ENCODE measurements around the gene TSPEAR. TPM values are rescaled to one million over a fixed set of nuclear protein-coding genes. Genes with fewer than 3 reads are reported as not detected.

The TSPEAR gene
- total RNA-seq, 2 donors from 2014 or later = 1.5 to 6.0 TPM

GRCh38 chr21:44499211-44499560, 212.2 kb downstream of the TSPEAR start:
- Histone ChIP-seq H3K9ac (ENCODE audit: extremely low read depth, low read length, poor library complexity, severe bottlenecking) (no peak overlapping the region), H3K4me3 (ENCODE audit: low read length) (no peak overlapping the region), H3K36me3 (ENCODE audit: control insufficient read depth, insufficient read depth, low read length) (no peaks in the 10 kb centered on the region), H3K9me3 (ENCODE audit: control insufficient read depth, low read length) (peaks cover 16% of the 10 kb centered on the region), H3K27me3 (ENCODE audit: control insufficient read depth, insufficient read depth, low read length, poor library complexity, severe bottlenecking) (no peaks in the 10 kb centered on the region), H3K4me1 (ENCODE audit: control insufficient read depth, insufficient read depth, low read length) (peaks cover 5% of the 10 kb centered on the region), H3K27ac (ENCODE audit: low read depth, low read length) (no peak overlapping the region)
- H3K9me3 Mint-ChIP-seq = peaks cover 8% of the 10 kb centered on the region
- TF ChIP-seq CTCF (conservative IDR thresholded peaks at IDR 0.05) = no peak
- no peak overlapping the region for H3K4me3 Mint-ChIP-seq
- H3K4me1 Mint-ChIP-seq = peaks cover 30% of the 10 kb centered on the region
- H3K27me3 Mint-ChIP-seq (ENCODE audit: insufficient read depth) = no peaks in the 10 kb centered on the region
- H3K27ac Mint-ChIP-seq = no peak overlapping the region
- peaks cover 15% of the 10 kb centered on the region for H3K36me3 Mint-ChIP-seq (ENCODE audit: low read depth)
- 92 to 97% methylated on average over 15 to 18 of the region's 18 CpGs for WGBS, 2 experiments (ENCODE audit: insufficient coverage in 1 of 2, insufficient read length in 1 of 2)
- DNase-seq = no peak

DNA sequence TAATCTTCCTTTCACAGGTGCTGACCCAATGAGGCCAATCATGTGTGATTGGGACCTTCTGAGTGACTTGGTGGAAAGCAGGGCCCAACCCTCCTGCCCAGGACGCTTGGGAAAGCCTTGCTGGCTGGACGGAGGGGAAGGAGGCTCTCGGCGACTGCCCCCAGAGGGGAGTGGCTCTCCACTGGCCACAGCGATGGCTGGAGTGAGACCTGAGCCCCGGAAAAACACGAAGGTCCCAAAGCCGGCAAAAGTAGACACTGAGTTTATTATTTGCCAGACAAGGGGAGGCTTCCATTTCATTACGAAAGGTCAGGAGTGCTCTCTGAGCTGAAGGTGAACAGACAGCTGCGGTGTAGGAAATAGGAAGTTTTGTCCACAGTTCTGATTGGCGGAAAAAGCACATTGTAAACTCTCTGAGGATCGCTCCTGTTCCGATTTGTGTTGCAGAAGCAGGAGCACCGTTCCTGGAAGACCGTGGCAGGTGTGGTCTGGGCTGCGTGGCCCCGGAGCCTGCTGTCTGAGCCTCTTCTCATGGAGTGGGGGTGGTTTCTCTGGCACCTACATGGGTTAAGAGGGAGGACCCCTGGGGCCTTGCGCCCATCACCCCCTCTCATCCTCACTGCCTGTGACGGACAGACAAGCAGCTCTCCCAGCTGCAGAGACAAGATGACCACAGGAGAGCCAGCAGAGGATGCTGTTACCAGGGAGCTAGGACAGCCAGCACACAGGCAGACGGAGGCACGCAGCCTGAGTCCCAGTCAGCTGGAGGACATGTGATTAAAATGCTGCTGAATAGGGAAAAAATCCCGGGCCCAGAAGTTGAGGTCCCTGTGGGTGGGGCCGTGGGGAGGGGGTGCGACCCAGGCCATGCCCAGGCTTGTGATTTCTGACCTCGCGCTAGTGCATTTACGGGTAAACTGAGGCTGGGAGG, 212.8 kb downstream of the TSPEAR start:
- peaks cover 13% of the 10 kb centered on the region for H3K9me3 Mint-ChIP-seq

GRCh38 chr21:44497703-44498126, 213.7 kb downstream of the TSPEAR start:
- DNase-seq = no peak
- Histone ChIP-seq H3K36me3 (ENCODE audit: control insufficient read depth, insufficient read depth, low read length) (peaks cover 5% of the 10 kb centered on the region), H3K9ac (ENCODE audit: extremely low read depth, low read length, poor library complexity, severe bottlenecking) (no peak overlapping the region), H3K9me3 (ENCODE audit: control insufficient read depth, low read length) (peaks cover 29% of the 10 kb centered on the region), H3K4me1 (ENCODE audit: control insufficient read depth, insufficient read depth, low read length) (peaks cover 5% of the 10 kb centered on the region), H3K27ac (ENCODE audit: low read depth, low read length) (no peak overlapping the region), H3K27me3 (ENCODE audit: control insufficient read depth, insufficient read depth, low read length, poor library complexity, severe bottlenecking) (no peaks in the 10 kb centered on the region), H3K4me3 (ENCODE audit: low read length) (no peak overlapping the region)
- TF ChIP-seq CTCF (conservative IDR thresholded peaks at IDR 0.05) = no peak
- H3K9me3 Mint-ChIP-seq = peaks cover 21% of the 10 kb centered on the region
- WGBS, 2 experiments (ENCODE audit: insufficient coverage in 1 of 2, insufficient read length in 1 of 2) = 76 to 82% methylated on average over 4 to 6 of the region's 6 CpGs
- no peak overlapping the region for H3K4me3 Mint-ChIP-seq
- H3K27me3 Mint-ChIP-seq (ENCODE audit: insufficient read depth) = no peaks in the 10 kb centered on the region
- no peak overlapping the region for H3K27ac Mint-ChIP-seq
- peaks cover 30% of the 10 kb centered on the region for H3K4me1 Mint-ChIP-seq
- H3K36me3 Mint-ChIP-seq (ENCODE audit: low read depth) = peaks cover 25% of the 10 kb centered on the region

More for the DNA sequence above, 212.8 kb downstream of the TSPEAR start:
- Histone ChIP-seq H3K9me3 (ENCODE audit: control insufficient read depth, low read length) (peaks cover 20% of the 10 kb centered on the region), H3K27ac (ENCODE audit: low read depth, low read length) (no peak overlapping the region), H3K36me3 (ENCODE audit: control insufficient read depth, insufficient read depth, low read length) (peaks cover 4% of the 10 kb centered on the region), H3K4me3 (ENCODE audit: low read length) (no peak overlapping the region), H3K27me3 (ENCODE audit: control insufficient read depth, insufficient read depth, low read length, poor library complexity, severe bottlenecking) (no peaks in the 10 kb centered on the region), H3K4me1 (ENCODE audit: control insufficient read depth, insufficient read depth, low read length) (peaks cover 5% of the 10 kb centered on the region), H3K9ac (ENCODE audit: extremely low read depth, low read length, poor library complexity, severe bottlenecking) (no peak overlapping the region)
- DNase-seq = peak; percentile 40
- no peak for TF ChIP-seq CTCF (conservative IDR thresholded peaks at IDR 0.05)
- Mint-ChIP-seq H3K27me3 (ENCODE audit: insufficient read depth) (no peaks in the 10 kb centered on the region), H3K27ac (no peak overlapping the region), H3K4me3 (no peak overlapping the region), H3K36me3 (ENCODE audit: low read depth) (peaks cover 16% of the 10 kb centered on the region), H3K4me1 (peaks cover 30% of the 10 kb centered on the region)
- 86 to 91% methylated on average over 15 to 27 of the region's 27 CpGs for WGBS, 2 experiments (ENCODE audit: insufficient coverage in 1 of 2, insufficient read length in 1 of 2)

All from endodermal cell (in vitro differentiated cells).